Endothelial cell of umbilical vein (primary cell): ENCODE results near the gene FREM1. TPM values are rescaled to one million over a fixed set of nuclear protein-coding genes. Genes with fewer than 3 reads are reported as not detected.

Experiments used
- BruUV-seq: library from RNA; stranded (reverse); fragments of 400-500 nt; replicated peaks from 2 replicates; lab custom pipeline; 2021; lab: Mats Ljungman, UMichigan
- CTCF ChIA-PET: fragments of 300-600, 350-600 bp; sonication (Branson Sonifier 250); formaldehyde crosslinking; loops from one replicate; lab custom pipeline; 2021; ENCODE audit warnings: antibody characterized with exemption, inconsistent platforms; lab: Charles Lee
- POLR2A ChIA-PET: fragments of 300-600, 350-600 bp; sonication (Branson Sonifier 250); formaldehyde crosslinking; loops from one replicate; lab custom pipeline; 2021; ENCODE audit warnings: antibody characterized with exemption, inconsistent platforms; lab: Charles Lee
- DNase-seq: peaks from one replicate; pipeline ENCODE4 v3.0.0-alpha.2; 2011; ENCODE audit warnings: low read depth, low spot score
- FAIRE-seq: peaks from 2 replicates; lab custom pipeline; 2011; peaks lifted over from hg19 to GRCh38; lab: Jason Lieb, UNC
- H2AFZ ChIP-seq: 2 replicates; pipeline ENCODE4 v1.6.0; 2012; ENCODE audit warnings: low read depth, low read length, control low read depth, inconsistent platforms
- H3K27ac ChIP-seq: 2 replicates; pipeline ENCODE4 v1.5.1; 2011; ENCODE audit warnings: low read depth, mild to moderate bottlenecking, control low read depth, low read length, moderate library complexity; ENCODE audit not compliant: insufficient read depth
- H3K27me3 ChIP-seq, 2 experiments: 2 replicates each; pipeline versions ENCODE4 v1.6.0 to v1.6.1; 2011; ENCODE audit warnings: low read length in 2 of 2, mixed read lengths in 1 of 2; ENCODE audit not compliant: control insufficient read depth in 2 of 2, insufficient read depth in 2 of 2
- H3K36me3 ChIP-seq, 2 experiments: 2 replicates in 1 of 2; 3 replicates in 1 of 2; pipeline ENCODE4 v1.5.1; 2011; ENCODE audit warnings: low read length in 2 of 2, mild to moderate bottlenecking in 1 of 2, moderate library complexity in 1 of 2; ENCODE audit not compliant: control insufficient read depth in 2 of 2, insufficient read depth in 2 of 2; ENCODE audit errors: extremely low read depth in 1 of 2
- H3K4me1 ChIP-seq: 3 replicates; pipeline ENCODE4 v1.5.1; 2011; ENCODE audit warnings: mild to moderate bottlenecking, low read length; ENCODE audit not compliant: control insufficient read depth, insufficient read depth; ENCODE audit errors: extremely low read depth
- H3K4me2 ChIP-seq: 2 replicates; pipeline ENCODE4 v1.6.1; 2011; ENCODE audit warnings: low read length, control low read depth, mixed read lengths; ENCODE audit not compliant: insufficient read depth
- H3K4me3 ChIP-seq, 3 experiments: fragments of 200-600 bp in 1 of 3; sonication (generic), shearing (Covaris generic) in 1 of 3; replicated peaks in 1 of 3; 2 replicates each; pipeline ENCODE4 v1.5.1; 2011 to 2016; ENCODE audit warnings: control low read depth in 3 of 3, low read length in 3 of 3, mild to moderate bottlenecking in 2 of 3, inconsistent platforms in 1 of 3, low read depth in 1 of 3, moderate library complexity in 1 of 3; ENCODE audit not compliant: insufficient read depth in 1 of 3
- H3K79me2 ChIP-seq: 2 replicates; pipeline ENCODE4 v1.6.0; 2012; ENCODE audit warnings: low read length, inconsistent platforms; ENCODE audit not compliant: control insufficient read depth, insufficient read depth
- H3K9ac ChIP-seq: replicated peaks from 2 replicates; pipeline ENCODE3; 2011; ENCODE audit warnings: low read length, control low read depth; ENCODE audit not compliant: insufficient read depth; ENCODE audit errors: extremely low read depth
- H3K9me1 ChIP-seq: replicated peaks from 3 replicates; pipeline ENCODE4 v1.6.0; 2011; ENCODE audit warnings: mild to moderate bottlenecking, low read length; ENCODE audit not compliant: control insufficient read depth, insufficient read depth; ENCODE audit errors: extremely low read depth
- H3K9me3 ChIP-seq: replicated peaks from 2 replicates; pipeline ENCODE4 v1.5.1; 2012; ENCODE audit warnings: low read length, inconsistent platforms; ENCODE audit not compliant: control insufficient read depth, insufficient read depth
- H4K20me1 ChIP-seq: replicated peaks from 2 replicates; pipeline ENCODE3; 2011; ENCODE audit warnings: mild to moderate bottlenecking, low read length; ENCODE audit not compliant: control insufficient read depth, insufficient read depth; ENCODE audit errors: extremely low read depth
- CTCF ChIP-seq, 2 donors: IDR thresholded peaks; 1 replicate in 1 of 2; 2 replicates in 1 of 2; pipeline ENCODE4 v1.5.1; 2011; ENCODE audit warnings: low read length in 2 of 2, mild to moderate bottlenecking in 2 of 2, moderate library complexity in 2 of 2, control low read depth in 1 of 2, inconsistent platforms in 1 of 2, low read depth in 1 of 2; ENCODE audit not compliant: insufficient read depth in 1 of 2; ENCODE audit errors: extremely low read depth in 1 of 2
- EZH2 ChIP-seq: IDR thresholded peaks from 2 replicates; pipeline ENCODE4 v1.6.1; 2012; ENCODE audit warnings: borderline replicate concordance, low read depth, mild to moderate bottlenecking, moderate library complexity, low read length, inconsistent platforms; ENCODE audit not compliant: severe bottlenecking
- FOS ChIP-seq: IDR thresholded peaks from 2 replicates; pipeline ENCODE4 v1.6.1; 2011; ENCODE audit warnings: mild to moderate bottlenecking, low read length, moderate library complexity, borderline replicate concordance; ENCODE audit not compliant: insufficient read depth
- GATA2 ChIP-seq: IDR thresholded peaks from 2 replicates; pipeline ENCODE4 v1.7.0; 2011; ENCODE audit warnings: low read depth, mild to moderate bottlenecking, moderate library complexity, mixed read lengths, low read length; ENCODE audit not compliant: insufficient read length, insufficient read depth
- JUN ChIP-seq: IDR thresholded peaks from 2 replicates; pipeline ENCODE4 v1.6.1; 2011; ENCODE audit warnings: borderline replicate concordance, low read depth; ENCODE audit not compliant: insufficient read length, insufficient read depth
- MAX ChIP-seq: IDR thresholded peaks from 2 replicates; pipeline ENCODE4 v1.6.1; 2011; ENCODE audit not compliant: insufficient read depth, insufficient read length
- MYC ChIP-seq: IDR thresholded peaks from one replicate; pipeline ENCODE4 v1.6.1; 2011; ENCODE audit warnings: mild to moderate bottlenecking, low read depth, low read length
- POLR2A ChIP-seq: IDR thresholded peaks from 2 replicates; pipeline ENCODE4 v1.6.1; 2012; ENCODE audit warnings: low read depth, mild to moderate bottlenecking, control low read depth, low read length
- POLR2AphosphoS5 ChIP-seq: IDR thresholded peaks from 2 replicates; pipeline ENCODE4 v1.6.1; 2012; ENCODE audit warnings: low read depth, mild to moderate bottlenecking, control low read depth, low read length, moderate library complexity; ENCODE audit not compliant: insufficient read depth
- dilution Hi-C: fragments of 300-500 bp; cut with MboI; formaldehyde crosslinking; loops from one replicate; pipeline ENCODE4 v1.15.0; 2019; ENCODE audit warnings: low sequenced_read_pairs; ENCODE audit not compliant: extremely low pct_ligation_motif_present
- intact Hi-C: fragments of 100-400 bp; cut with micrococcal nuclease; formaldehyde crosslinking; loops from one replicate; pipeline ENCODE4 v1.10.0; 2022
- polyA plus RNA-seq, 4 experiments: library from polyadenylated mRNA; depleted of rRNA in 3 of 4; stranded (reverse) in 3 of 4; unstranded in 1 of 4; fragments of >200 nt; gene quantifications; 2 replicates each; pipeline versions ENCODE4 v1.2.1 to v1.2.3, GENCODE V29; 2011 to 2012; ENCODE audit warnings: missing spikeins in 1 of 4
- total RNA-seq: library from RNA; stranded (reverse); gene quantifications from 2 replicates; pipeline ENCODE4 v1.2.3, GENCODE V29; 2021

FREM1 gene
- total and polyA plus RNA-seq, 2 donors (not counting 3 experiments of a cell fraction or from before 2014, with no cell fraction given) = 0.10 to 0.29 TPM

- Histone ChIP-seq H3K4me1 (no peaks in the 10 kb centered on the region), H3K4me3 (no peak overlapping the region), H3K9ac (no peak overlapping the region), H3K9me3 (no peaks in the 10 kb centered on the region), H2AFZ (no peak overlapping the region), H3K79me2 (no peaks in the 10 kb centered on the region), H3K27ac (no peak overlapping the region), H3K9me1 (no peaks in the 10 kb centered on the region), H3K36me3 (no peaks in the 10 kb centered on the region), H3K27me3 (peaks cover 3 to 5% of the 10 kb centered on the region in 2 experiments), H3K4me2 (no peak overlapping the region), H4K20me1 (no peaks in the 10 kb centered on the region)
- CTCF ChIA-PET = interaction anchor here (0.9 to 1.7 kb wide), 3 partner anchors 11 to 355 kb away, joined by 3 to 10 read pairs (median 4); no protein-coding TSS in a partner anchor
- no peak for DNase-seq
- TF ChIP-seq MAX (no peak), EZH2 (no peak)
- intact Hi-C loops = loop anchor here (5.0 kb wide), 1 partner anchor 357 kb away; no protein-coding TSS in a partner anchor
- BruUV-seq = no TSS peak
- POLR2A ChIA-PET = no interaction called here
- dilution Hi-C loops = no loop called here
- FAIRE-seq = no peak
Observed at GRCh38 chr9:14780251-14780650, 130.0 kb downstream of the FREM1 start.

- no peaks in the 10 kb centered on the region for H3K79me2 ChIP-seq
- H2AFZ ChIP-seq = no peak overlapping the region
- FAIRE-seq (no peak), DNase-seq (no peak)
- no peaks in the 10 kb centered on the region for H3K36me3 ChIP-seq
- H3K9me3 ChIP-seq = no peaks in the 10 kb centered on the region
- no peak overlapping the region for H3K4me3 ChIP-seq
- TF ChIP-seq GATA2 (no peak), FOS (no peak), MAX (no peak), POLR2AphosphoS5 (no peak), MYC (no peak), EZH2 (no peak), POLR2A (no peak), JUN (no peak), CTCF (IDR thresholded peaks at IDR 0.05; ENCODE audit: extremely low read depth in 1 of 2, insufficient read depth in 1 of 2, low read depth in 1 of 2, low read length in 2 of 2) (no peak)
- dilution Hi-C loops (no loop called here), intact Hi-C loops (loop anchor here (5.0 kb wide), 1 partner anchor 358 kb away; no protein-coding TSS in a partner anchor)
- no TSS peak for BruUV-seq
- ChIA-PET CTCF (interaction anchor here (0.9 to 1.7 kb wide), 3 partner anchors 10 to 355 kb away, joined by 3 to 10 read pairs (median 4); no protein-coding TSS in a partner anchor), POLR2A (no interaction called here)
- no peak overlapping the region for H3K4me2 ChIP-seq
- H3K9ac ChIP-seq = no peak overlapping the region
- peaks cover 3 to 5% of the 10 kb centered on the region in 2 experiments for H3K27me3 ChIP-seq
- no peaks in the 10 kb centered on the region for H3K4me1 ChIP-seq
- no peaks in the 10 kb centered on the region for H3K9me1 ChIP-seq
- no peak overlapping the region for H3K27ac ChIP-seq
- no peaks in the 10 kb centered on the region for H4K20me1 ChIP-seq
Observed at GRCh38 chr9:14779566-14780022, 130.6 kb downstream of the FREM1 start.
